Measurements from ENCODE around the gene THBS1.

The THBS1 gene

DNA sequence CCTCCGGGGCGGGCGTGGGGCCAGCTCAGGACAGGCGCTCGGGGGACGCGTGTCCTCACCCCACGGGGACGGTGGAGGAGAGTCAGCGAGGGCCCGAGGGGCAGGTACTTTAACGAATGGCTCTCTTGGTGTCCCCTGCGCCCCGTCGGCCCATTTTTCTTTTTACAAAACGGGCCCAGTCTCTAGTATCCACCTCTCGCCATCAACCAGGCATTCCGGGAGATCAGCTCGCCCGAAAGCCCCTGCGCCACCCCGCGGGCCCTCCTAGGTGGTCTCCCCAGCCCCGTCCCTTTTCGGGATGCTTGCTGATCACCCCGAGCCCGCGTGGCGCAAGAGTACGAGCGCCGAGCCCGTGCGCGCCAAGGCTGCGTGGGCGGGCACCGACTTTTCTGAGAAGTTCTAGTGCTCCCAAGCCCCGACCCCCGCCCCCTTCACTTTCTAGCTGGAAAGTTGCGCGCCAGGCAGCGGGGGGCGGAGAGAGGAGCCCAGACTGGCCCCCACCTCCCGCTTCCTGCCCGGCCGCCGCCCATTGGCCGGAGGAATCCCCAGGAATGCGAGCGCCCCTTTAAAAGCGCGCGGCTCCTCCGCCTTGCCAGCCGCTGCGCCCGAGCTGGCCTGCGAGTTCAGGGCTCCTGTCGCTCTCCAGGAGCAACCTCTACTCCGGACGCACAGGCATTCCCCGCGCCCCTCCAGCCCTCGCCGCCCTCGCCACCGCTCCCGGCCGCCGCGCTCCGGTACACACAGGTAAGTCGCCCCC lies at the start of gene THBS1:
TSS of gene THBS1 (plus strand) at position 595 of the 757 bp plus-strand sequence. CDS start 779 bp downstream, outside the sequence.
- no peak for DNase-seq (ENCODE audit: low spot score)

DNA sequence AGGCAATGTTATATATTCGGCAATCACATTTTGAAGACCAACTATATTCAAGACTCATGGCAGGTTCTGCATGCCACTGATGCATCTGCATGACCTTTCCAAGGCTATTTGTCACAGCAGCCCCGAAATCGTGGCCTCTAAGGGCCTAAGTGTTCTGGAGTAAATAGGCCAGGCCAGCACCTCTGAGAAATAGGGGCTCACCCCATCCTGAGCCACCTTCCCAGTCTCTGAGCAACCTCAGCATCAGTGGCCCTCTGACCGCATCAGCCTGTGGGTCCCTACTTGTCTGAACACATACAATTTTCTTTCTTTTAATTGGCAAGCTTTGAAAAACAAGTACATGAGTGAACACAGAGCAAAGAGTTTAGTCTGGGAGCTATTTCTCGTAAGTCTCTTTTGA lies 45.9 kb upstream of the THBS1 start:
- no peak for DNase-seq (ENCODE audit: low spot score)

DNA sequence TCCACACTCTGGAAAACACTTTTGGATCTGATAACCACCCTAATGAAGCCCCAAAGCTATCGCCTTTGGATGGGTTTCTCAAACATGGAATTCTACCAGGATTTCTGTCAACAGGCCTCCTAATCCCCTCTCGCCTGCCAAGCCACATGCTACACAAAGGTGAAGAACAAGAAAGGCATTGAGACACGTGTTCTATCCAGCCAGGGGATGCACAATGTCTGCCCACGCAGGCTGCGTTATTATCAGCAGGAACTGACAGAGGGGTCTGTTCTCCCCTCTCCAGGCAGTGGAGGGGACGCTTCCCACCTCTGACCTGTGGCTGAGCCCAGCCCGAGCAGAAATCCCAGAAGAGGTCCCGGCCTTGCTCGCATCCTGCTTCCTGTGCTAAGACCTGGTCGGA lies 45.4 kb upstream of the THBS1 start:
- DNase-seq (ENCODE audit: low spot score) = no peak

DNA sequence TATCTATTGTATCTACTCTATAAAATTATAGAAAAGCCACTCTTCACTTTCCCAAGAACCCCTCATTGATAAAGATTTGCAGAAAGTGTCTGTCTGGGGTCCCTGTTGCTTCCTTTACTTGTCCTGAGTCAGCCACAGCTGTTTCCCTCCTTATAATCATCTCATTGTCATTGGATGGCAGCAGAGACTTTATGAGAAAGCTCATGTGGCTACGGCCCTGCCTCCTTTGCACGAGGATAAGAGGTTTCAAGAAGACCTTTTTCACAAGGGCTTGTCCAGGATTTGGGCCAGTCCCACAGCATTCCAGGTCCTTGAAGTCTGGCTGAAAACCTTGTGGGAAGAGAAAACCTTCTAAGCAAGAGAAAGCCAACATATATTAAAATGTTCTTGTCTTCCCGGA lies 41.9 kb upstream of the THBS1 start:
- peak; percentile 8 for DNase-seq (ENCODE audit: low spot score)

DNA sequence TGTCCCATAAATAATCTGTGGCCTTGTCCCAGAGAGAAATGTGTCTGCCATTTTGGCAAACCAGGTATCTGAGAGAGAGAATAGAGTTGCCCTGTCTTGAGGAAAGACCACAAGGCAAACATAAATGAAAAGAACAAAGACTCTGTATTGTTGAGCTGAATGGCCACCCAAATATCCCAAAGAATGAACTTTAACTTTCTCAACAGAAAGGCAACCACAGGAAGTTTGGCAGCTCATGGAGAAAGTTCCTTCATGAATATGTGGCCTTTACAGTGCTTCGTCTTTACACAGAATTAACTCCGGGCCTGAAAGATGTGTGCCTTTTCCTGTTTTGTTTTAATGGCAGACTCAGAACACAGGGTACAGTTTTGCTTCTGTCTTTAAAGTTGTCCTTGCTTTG lies 41.4 kb upstream of the THBS1 start:
- DNase-seq (ENCODE audit: low spot score) = peak; percentile 9

DNA sequence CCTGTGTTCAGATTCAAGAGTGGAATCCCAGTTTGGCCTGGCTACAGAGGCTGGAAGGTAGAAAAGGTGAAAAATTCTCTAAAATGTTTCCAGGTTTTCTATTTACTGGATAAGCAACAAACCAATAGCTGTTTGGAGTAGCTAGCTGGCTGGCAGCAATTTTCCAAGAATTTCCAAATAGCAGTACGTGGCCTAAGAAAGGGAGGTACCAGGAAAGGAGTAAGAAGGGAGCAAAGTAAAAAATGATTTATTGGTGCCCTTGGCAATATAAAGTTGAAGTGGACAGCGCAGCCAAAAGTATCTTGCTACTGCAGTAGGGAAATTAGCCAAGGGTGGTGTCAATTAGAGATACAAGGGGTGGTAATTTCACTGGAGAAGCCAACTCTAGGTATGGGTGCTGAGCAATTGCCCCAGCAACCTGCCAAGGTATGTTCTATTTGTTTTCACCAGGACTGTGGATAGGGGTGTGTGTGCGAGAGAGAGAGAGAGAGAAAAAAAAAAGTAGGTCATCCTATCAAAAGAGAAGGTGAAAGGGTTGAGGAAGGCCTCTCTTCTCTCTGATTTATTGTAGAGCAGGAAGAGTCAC lies 40.8 kb upstream of the THBS1 start:
- no peak for DNase-seq (ENCODE audit: low spot score)

DNA sequence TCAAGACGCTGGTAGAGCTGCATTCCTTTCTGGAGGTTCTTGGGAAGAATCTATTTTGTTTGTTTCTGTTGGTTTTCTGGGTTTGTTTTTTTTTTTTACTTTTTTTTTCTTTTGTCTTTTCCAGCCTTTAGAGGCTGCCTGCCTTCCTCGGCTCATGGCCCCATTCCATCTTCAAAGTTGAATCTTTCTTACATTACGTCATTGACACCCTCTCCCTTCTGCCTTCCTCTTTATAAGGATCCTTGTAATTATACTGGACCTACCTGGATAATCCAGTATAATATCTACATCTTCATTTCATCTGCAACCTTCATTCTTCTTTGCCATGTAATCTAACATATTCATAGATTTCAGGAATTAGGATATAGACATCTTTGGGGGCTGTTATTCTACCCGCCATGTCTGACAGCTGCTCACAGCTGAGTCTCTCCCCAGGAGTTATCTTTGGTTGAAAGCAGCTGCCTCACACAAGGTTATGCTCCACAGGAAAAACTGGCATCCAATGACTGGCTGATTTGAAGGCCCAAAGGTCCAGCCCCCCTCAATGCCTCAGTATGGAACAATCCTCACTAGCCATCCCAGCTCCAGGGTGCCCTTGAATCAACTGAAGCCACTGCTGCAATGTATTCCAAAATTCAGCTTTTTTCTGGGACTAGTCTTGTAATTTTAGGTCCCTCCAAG lies 38.4 kb upstream of the THBS1 start:
- no peak for DNase-seq (ENCODE audit: low spot score)

DNA sequence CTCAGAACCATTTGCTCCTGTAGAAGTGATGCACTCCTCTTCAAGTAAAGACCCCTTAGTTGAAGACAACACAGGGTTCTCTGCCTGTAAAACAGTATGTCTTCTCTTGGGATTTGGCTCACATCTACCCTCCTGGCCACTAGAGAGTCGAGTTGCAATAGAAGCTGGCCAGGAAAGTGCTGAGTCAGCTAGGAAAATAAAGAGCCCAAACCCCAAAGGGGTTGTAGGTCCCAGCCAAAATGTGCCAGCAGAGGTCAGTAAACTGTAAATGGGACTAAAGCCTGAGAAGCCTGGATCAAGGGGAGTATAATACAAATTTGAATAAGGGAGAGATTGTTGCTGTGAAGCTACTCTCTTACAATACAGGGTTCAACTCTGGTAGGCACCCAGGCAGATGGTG lies 37.2 kb upstream of the THBS1 start:
- DNase-seq (ENCODE audit: low spot score) = no peak

DNA sequence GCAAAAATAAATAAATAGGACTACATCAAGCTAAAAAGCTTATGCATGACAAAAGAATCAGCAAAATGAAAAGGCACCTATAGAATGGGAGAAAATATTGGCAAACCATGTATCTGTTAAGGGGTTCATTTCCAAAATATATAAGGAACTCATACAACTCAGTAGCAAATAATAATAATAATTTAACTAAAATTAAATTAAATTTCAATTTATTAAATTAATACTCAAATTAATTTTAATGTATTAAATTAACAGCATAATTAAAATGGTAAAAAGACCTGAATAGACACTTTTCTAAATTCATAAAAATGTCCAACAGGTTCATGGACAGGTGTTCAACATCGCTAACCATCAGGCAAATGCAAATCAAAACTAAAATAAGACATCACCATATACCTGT lies 34.0 kb upstream of the THBS1 start:
- no peak for DNase-seq (ENCODE audit: low spot score)

DNA sequence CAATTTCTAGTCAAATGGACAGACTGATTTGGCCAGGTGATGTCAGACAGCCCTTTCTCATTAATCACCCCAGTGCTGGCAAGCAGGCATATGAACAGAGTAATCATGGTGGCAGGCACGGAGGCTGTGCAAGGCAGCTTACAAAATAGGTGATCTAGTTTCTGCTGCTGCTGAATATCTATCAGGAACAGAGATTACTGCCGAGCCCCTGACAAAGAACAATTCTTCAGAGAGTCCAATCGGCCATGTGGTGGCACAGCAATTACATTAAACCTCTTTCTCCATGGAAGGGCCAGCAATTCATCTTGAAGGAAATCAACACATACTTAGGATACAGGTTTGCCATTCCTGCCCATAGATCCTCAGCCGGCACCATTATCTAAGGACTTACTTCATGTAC lies 32.3 kb upstream of the THBS1 start:
- no peak for DNase-seq (ENCODE audit: low spot score)

DNA sequence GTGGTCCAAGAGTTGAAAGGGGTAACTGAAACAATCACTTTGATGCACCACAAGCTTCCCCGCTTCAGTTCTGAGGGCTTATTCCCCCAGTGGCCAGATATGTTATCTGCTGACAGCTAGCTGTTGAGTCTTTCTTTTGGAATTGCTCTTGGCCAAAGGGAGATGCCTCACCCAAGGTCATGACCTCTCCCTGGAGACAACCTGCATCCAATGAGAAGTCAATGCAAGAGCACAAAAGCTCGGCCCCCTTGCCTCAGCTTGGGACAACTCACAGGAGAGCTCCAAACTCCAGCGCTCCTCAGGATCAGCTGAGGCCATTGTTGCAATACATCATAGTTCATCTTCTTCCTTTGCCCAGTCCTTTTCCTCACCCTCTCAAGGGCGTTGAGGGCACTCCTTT lies 31.0 kb upstream of the THBS1 start:
- no peak for DNase-seq (ENCODE audit: low spot score)

DNA sequence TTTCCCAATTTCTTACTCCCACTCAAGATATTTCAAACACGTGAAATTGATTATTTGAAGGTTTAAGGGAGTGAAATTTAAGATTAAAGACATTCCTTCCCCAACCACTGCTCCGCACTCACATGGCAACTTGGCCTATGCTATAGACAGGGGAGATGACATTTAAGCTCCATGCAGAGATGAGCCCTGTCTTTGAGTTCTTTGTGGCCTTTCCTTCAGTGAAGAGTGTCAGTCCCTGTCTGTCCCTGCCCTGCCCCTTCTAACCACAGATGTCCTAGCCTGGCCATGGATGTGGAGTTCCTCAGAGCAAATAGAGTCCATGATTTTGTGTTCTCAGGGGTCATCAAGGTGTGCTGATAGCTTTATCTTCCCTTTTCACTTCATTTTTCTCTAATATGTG lies 29.4 kb upstream of the THBS1 start:
- DNase-seq (ENCODE audit: low spot score) = no peak

DNA sequence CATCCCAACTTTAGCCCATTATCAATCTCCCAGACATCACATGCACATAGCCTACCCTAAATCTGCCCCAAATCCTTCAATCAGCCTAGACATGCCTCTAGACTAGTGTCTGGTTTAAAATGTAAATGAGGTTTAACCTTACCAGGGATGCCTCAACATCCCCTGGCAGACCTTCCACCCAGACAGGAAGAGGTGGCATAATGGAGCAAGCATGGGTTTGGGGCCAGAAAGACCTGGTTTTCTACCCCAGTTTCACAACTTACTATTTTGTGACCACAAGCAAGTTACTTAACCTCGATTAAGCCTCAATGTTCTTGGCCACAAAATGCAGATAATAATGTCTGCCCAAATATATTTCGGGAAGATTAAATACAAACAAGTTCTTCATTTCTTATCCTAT lies 28.3 kb upstream of the THBS1 start:
- DNase-seq (ENCODE audit: low spot score) = no peak

DNA sequence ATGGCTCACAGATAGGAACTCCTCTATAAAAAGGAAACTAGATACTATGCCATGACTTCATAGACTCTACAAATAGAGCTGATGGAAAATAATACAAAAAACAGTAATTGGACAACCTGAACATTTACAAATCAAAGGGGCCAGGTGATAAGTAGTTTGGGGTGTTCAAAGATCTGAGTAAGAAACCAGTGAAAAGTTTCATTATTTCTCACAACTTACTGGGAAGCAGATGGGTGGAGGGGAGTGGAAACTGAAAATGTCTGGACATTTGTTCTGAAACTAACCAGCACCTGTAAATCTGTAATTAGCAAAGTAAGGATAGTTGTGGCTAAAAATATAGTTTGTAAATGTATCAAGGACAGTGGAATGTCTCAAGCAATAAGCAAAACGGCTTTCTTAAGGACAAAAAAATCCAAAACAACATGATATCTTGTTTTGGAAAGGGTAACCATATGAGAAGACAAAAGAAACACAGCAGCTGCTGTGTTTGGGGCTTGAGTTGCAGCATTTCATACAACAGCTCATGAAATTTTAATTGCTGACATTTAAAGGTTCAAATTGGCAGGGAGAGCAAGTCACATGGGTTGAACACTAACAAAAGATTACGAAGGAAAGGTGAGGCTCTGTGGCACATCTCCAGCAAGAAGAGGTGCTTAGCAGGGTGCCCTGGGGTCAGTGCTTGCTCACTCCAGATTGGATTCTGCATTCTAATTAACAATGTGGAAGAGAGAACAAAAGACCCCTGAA lies 26.8 kb upstream of the THBS1 start:
- DNase-seq (ENCODE audit: low spot score) = no peak

DNA sequence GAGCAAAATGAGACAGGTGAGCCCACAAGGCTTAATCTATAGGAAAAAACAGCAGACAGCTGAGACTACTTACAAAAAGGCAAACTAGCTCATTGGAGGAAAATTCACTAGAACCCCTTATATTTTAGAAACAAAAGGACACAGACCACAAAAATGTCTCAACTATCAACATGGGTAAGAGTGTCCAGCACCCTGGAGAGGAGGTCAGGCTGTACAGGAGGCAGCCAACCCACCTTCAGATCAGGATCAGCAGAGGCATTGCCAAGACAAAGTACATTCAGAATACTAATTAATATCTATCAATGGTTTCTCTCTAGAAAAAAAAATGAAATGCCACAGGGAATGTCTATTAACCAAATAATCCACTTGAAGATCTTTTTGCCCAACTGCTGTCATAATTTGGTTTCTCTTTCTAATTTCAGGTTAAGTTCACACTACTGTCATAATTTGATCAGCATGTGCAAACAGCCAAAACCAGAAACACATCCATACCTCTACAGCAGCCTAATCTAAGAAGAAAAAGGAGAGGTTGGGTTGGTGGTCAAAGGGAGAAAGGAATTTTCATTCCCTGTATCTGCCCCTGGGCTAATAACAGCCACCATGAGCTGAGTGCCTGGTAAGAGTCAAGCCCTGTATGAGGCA lies 26.0 kb upstream of the THBS1 start:
- no peak for DNase-seq (ENCODE audit: low spot score)

DNA sequence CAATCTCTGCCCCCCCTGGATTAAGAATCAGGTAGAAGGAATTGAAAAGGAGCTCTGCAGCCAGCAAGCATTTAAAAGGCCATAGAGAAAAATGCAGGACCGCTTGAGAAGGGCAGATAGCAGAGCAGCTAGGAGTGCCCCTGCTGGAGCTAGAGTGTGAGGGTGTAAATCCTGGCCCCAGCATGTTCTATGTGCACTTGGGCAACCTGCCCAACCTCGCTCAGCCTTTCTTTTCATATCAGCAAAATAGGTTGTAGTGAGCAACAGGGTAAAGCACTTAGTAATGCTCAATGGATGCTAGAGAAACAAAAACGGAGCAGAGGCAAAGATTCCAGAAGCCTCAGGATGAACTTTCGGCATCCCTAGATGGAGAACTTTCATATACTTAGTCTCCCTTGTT lies 25.0 kb upstream of the THBS1 start:
- DNase-seq (ENCODE audit: low spot score) = no peak

DNA sequence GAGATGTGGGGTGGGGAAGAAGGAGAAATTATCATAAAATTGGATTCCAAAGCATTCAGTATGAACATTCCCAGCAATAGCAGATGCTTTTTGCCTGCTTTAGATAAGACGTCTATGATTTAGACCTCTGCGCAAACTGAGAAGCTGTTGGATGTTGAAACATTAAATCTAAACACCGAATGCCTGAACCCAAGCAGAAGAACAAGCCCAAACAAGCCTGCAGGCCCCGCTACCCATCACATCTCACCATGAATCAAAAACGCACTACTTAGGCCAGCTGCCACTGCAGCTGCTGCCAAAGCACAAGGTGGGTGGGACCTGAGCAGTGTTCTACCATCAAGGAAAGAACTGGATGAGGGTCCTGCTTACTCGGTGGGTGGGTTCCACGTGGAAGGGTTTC lies 24.4 kb upstream of the THBS1 start:
- DNase-seq (ENCODE audit: low spot score) = no peak

DNA sequence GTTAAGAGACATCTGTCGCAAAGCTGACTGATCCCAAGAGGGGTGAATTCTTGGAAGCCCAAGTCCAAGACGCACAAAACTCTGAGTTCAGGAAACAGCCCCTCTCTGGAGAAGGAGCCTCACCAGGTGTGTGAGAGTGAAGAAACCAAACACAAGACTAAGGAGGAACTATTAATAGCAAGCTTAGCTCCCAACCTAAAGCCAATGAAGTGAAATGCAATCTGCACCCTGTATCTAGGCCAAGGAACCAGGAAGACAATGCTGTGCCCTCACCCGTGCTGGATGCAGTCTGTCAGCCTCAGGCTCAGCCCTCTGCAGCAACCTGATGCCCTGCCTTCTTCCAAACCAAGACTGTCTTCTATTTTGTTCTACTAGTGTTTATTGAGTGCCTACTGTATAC lies 22.5 kb upstream of the THBS1 start:
- DNase-seq (ENCODE audit: low spot score) = no peak

DNA sequence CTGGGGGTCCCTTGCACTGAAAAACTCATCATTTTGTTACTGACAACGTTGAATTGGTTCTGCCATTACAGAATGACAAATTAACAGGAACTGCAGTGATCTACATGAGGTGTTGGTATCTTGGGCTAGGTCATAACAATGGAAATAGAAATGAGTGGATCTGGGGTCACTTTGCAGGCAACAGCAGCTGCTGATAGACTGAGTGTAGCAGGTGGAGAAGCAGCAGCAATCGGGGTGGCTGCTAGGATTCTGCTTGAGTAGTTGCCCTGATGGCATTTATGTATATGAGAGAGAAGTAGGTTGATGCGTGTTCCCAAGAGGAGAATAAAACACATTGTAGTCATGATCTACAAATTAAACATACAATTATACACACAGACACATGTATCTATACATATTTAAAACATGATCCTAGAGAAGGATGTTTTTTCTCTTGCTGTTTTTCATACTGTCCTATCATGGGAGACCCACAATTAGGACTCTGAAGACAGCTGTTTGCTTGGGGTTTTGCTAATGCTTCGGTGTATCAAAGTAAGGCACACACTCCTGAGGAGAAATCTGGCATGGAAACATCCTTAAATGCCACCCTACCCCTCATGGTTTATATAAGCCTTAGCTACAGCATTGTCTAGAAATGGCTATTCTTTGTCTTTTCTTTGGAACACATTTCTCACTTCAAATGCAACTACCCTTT lies 15.8 kb upstream of the THBS1 start:
- no peak for DNase-seq (ENCODE audit: low spot score)

DNA sequence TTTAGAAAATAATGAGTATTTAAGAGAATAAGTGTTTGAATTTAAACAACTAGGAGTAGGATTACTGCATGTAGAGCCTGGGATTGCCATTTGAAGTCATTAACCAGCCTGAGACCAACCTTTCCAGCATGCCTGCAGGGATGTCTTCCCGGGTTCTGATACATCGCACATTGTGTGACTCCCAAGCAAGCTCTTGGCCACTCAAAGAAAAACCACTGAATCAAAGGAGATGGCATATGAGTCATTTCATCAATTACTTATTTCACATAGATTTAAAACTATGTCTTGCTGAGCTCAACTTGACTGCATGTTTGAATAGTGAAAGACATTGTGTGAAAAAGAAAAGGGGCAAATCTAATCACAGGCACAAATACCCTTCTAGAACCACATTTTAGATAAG lies 15.0 kb upstream of the THBS1 start:
- peak; percentile 44 for DNase-seq (ENCODE audit: low spot score)

DNA sequence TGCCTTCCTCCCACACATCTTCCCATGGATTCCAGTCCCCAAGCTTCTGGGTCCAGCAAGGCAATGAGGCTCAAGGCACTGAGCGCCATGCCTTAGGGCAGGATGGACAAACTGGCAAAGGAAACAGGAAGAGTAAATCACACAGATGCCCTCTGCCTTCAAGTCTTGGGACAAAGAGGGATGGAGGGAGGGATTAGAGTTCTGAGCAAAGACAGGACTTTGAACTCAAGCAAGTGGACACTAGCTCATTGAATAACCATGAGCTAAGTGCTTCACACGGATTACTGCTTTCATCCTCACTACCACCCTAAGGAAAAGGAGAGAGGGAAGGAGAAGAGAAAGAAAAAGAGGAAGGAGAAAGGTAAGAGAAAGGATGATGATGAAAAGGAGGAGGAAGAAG lies 7.6 kb upstream of the THBS1 start:
- DNase-seq (ENCODE audit: low spot score) = no peak

DNA sequence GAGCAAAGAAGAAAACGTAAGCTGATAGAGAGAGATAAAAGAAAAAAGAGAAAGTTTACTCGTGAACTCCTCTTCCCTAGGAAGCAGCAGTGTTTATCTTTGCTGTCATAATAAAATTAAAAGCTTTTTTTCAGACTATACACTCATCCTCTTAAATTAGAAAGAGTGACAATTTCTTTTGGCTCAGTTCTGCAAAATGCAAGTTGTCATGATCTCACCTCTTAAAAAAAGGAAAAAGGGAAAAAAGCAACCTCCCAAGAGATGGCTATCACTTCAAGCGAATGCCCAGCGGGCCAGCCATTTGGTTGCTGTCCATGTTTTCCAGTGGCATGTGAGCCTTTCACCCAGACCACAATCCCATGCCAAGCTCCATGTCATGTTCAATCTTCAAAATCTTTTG lies 7.0 kb upstream of the THBS1 start:
- DNase-seq (ENCODE audit: low spot score) = no peak

All from COLO829 (cell line).